Stomach (tissue), 4 donors: ENCODE measurements around the gene RASSF6.

Experiments
- CTCF ChIP-seq, 7 experiments: fragments of 450-650 bp in 4 of 7; fragments of 200-600 bp in 3 of 7; sonication (generic) in 3 of 7; IDR thresholded peaks; one replicate each; pipeline ENCODE4 v1.5.1; 2016 to 2019; ENCODE audit warnings: antibody characterized with exemption in 7 of 7, control low read depth in 2 of 7, mild to moderate bottlenecking in 1 of 7
- EP300 ChIP-seq: sonication (generic); formaldehyde crosslinking; IDR thresholded peaks from one replicate; pipeline ENCODE4 v1.6.1; 2017; ENCODE audit warnings: antibody characterized with exemption
- POLR2A ChIP-seq, 4 donors: fragments of 450-650 bp; IDR thresholded peaks; one replicate each; pipeline ENCODE4 v1.6.1; 2016; ENCODE audit warnings: antibody characterized with exemption in 4 of 4, control low read depth in 2 of 4, mild to moderate bottlenecking in 1 of 4, moderate library complexity in 1 of 4

- TF ChIP-seq CTCF (IDR thresholded peaks at IDR 0.05) (no peak), POLR2A (IDR thresholded peaks at IDR 0.05) (no peak), EP300 (no peak)
Observed at GRCh38 chr4:73597594-73597993, 22.6 kb downstream of the RASSF6 start.
